SK-N-MC (cell line): ENCODE data around the gene ZNF555.

Source experiments
- DNase-seq: peaks from one replicate; pipeline ENCODE4 v3.0.0-alpha.2; 2011; ENCODE audit warnings: low read depth, low spot score
- H3K27ac ChIP-seq: fragments of 200-600 bp; sonication (generic); 2 replicates; pipeline ENCODE4 v1.5.1; 2016; ENCODE audit warnings: mixed run types
- H3K36me3 ChIP-seq: fragments of 200-600 bp; sonication (generic); 2 replicates; pipeline ENCODE4 v1.6.1; 2017; ENCODE audit warnings: antibody characterized with exemption, low read length, mixed read lengths; ENCODE audit not compliant: insufficient read depth
- H3K4me3 ChIP-seq: fragments of 200-600 bp; sonication (generic); 2 replicates; pipeline ENCODE4 v1.5.1; 2016
- H3K9ac ChIP-seq: fragments of 200-600 bp; sonication (generic); 2 replicates; pipeline ENCODE4 v1.8.0; 2017; ENCODE audit warnings: mixed run types, mixed read lengths; ENCODE audit not compliant: insufficient read length
- H3K9me3 ChIP-seq: fragments of 200-600 bp; sonication (generic); 2 replicates; pipeline ENCODE4 v1.6.1; 2017; ENCODE audit warnings: low read depth, mild to moderate bottlenecking, antibody characterized with exemption, low read length, moderate library complexity, mixed read lengths
- EZH2 ChIP-seq: fragments of 200-600 bp; sonication (generic); IDR thresholded peaks from one replicate; pipeline ENCODE4 v1.6.1; 2017; ENCODE audit warnings: antibody characterized with exemption
- FOXP2 ChIP-seq: optimal IDR thresholded peaks from 2 replicates; pipeline ENCODE3; 2011; ENCODE audit warnings: mild to moderate bottlenecking, moderate library complexity; ENCODE audit not compliant: insufficient read depth; ENCODE audit errors: extremely low read length, control extremely low read depth
- POLR2AphosphoS5 ChIP-seq: IDR thresholded peaks from 2 replicates; pipeline ENCODE4 v1.6.1; 2012; ENCODE audit warnings: mild to moderate bottlenecking, low read depth, low read length, borderline replicate concordance

ZNF555 gene

GRCh38 chr19:2805261-2805900 lies 35.9 kb upstream of the ZNF555 start:
- peaks cover 56% of the 10 kb centered on the region for H3K36me3 ChIP-seq
- H3K27ac ChIP-seq: no peak overlapping the region
- no peak for DNase-seq
- TF ChIP-seq EZH2 (no peak), FOXP2 (no peak), POLR2AphosphoS5 (no peak)
- no peak overlapping the region for H3K9ac ChIP-seq
- no peaks in the 10 kb centered on the region for H3K9me3 ChIP-seq
- no peak overlapping the region for H3K4me3 ChIP-seq

GRCh38 chr19:2805991-2806649 lies 35.2 kb upstream of the ZNF555 start:
- H3K4me3 ChIP-seq: no peak overlapping the region
- no peak for TF ChIP-seq FOXP2
- peaks cover 55% of the 10 kb centered on the region for H3K36me3 ChIP-seq
- H3K27ac ChIP-seq: no peak overlapping the region
- H3K9me3 ChIP-seq: no peaks in the 10 kb centered on the region
- no peak overlapping the region for H3K9ac ChIP-seq
- no peak for DNase-seq

- TF ChIP-seq POLR2AphosphoS5 (no peak), EZH2 (no peak), FOXP2 (no peak)
- Histone ChIP-seq H3K36me3 (peaks cover 49% of the 10 kb centered on the region), H3K9ac (no peak overlapping the region), H3K4me3 (no peak overlapping the region), H3K9me3 (no peaks in the 10 kb centered on the region), H3K27ac (no peak overlapping the region)
- no peak for DNase-seq
Measured at GRCh38 chr19:2806736-2807378, 34.4 kb upstream of the ZNF555 start.

- TF ChIP-seq FOXP2: no peak
- no peak for TF ChIP-seq EZH2
- TF ChIP-seq POLR2AphosphoS5: no peak
- Histone ChIP-seq H3K4me3 (no peak overlapping the region), H3K27ac (no peak overlapping the region), H3K9me3 (no peaks in the 10 kb centered on the region), H3K9ac (no peak overlapping the region), H3K36me3 (peaks cover 47% of the 10 kb centered on the region)
- no peak for DNase-seq
Measured at GRCh38 chr19:2807379-2808128, 33.7 kb upstream of the ZNF555 start.

GRCh38 chr19:2808129-2808941 lies 32.9 kb upstream of the ZNF555 start:
- no peak overlapping the region for H3K4me3 ChIP-seq
- TF ChIP-seq FOXP2: no peak
- no peak for TF ChIP-seq POLR2AphosphoS5
- no peak for TF ChIP-seq EZH2
- no peak overlapping the region for H3K9ac ChIP-seq
- peaks cover 47% of the 10 kb centered on the region for H3K36me3 ChIP-seq
- DNase-seq: no peak
- H3K27ac ChIP-seq: no peak overlapping the region
- H3K9me3 ChIP-seq: no peaks in the 10 kb centered on the region

- Histone ChIP-seq H3K27ac (no peak overlapping the region), H3K9ac (no peak overlapping the region), H3K9me3 (no peaks in the 10 kb centered on the region), H3K4me3 (no peak overlapping the region), H3K36me3 (peaks cover 47% of the 10 kb centered on the region)
- TF ChIP-seq POLR2AphosphoS5 (no peak), EZH2 (no peak), FOXP2 (no peak)
- DNase-seq: no peak
Measured at GRCh38 chr19:2809387-2810140, 31.7 kb upstream of the ZNF555 start.
